Activated naive CD4-positive, alpha-beta T cell treated with anti-CD3 and anti-CD28 coated beads, Interleukin-2, amount 50 U/mL, for 24 hours (primary cell): ENCODE data around the gene CCDC24.
A peak's percentile ranks its signal among the peaks of the same experiment; 100 is the strongest.

Experiments used
- H3K27ac Mint-ChIP-seq: one replicate; pipeline ENCODE4 v1.8.0; 2021; ENCODE audit warnings: mild to moderate bottlenecking, mixed read lengths
- H3K27me3 Mint-ChIP-seq: one replicate; pipeline ENCODE4 v1.8.0; 2021; ENCODE audit warnings: mixed read lengths
- H3K36me3 Mint-ChIP-seq: one replicate; pipeline ENCODE4 v1.8.0; 2021; ENCODE audit warnings: mixed read lengths
- H3K4me1 Mint-ChIP-seq: one replicate; pipeline ENCODE4 v1.8.0; 2021; ENCODE audit warnings: mixed read lengths
- H3K4me3 Mint-ChIP-seq: one replicate; pipeline ENCODE4 v1.8.0; 2021; ENCODE audit warnings: mild to moderate bottlenecking, mixed read lengths
- H3K9me3 Mint-ChIP-seq: one replicate; pipeline ENCODE4 v1.8.0; 2021; ENCODE audit warnings: mixed read lengths

The CCDC24 gene

GRCh38 chr1:43983253-43983899 is 8.0 kb upstream of the CCDC24 start:
- Mint-ChIP-seq H3K4me3 (no peak overlapping the region), H3K36me3 (peaks cover 2% of the 10 kb centered on the region), H3K4me1 (peaks cover 7% of the 10 kb centered on the region), H3K27ac (no peak overlapping the region), H3K27me3 (peaks cover 2% of the 10 kb centered on the region), H3K9me3 (no peaks in the 10 kb centered on the region)

- Mint-ChIP-seq H3K4me3 (no peak overlapping the region), H3K27me3 (peaks cover 1% of the 10 kb centered on the region), H3K9me3 (no peaks in the 10 kb centered on the region), H3K36me3 (no peaks in the 10 kb centered on the region), H3K27ac (no peak overlapping the region), H3K4me1 (peaks cover 2% of the 10 kb centered on the region)
Measured at GRCh38 chr1:43984855-43985254, 6.5 kb upstream of the CCDC24 start.

- no peak overlapping the region for H3K27ac Mint-ChIP-seq
- H3K27me3 Mint-ChIP-seq = no peaks in the 10 kb centered on the region
- no peaks in the 10 kb centered on the region for H3K36me3 Mint-ChIP-seq
- no peaks in the 10 kb centered on the region for H3K9me3 Mint-ChIP-seq
- no peaks in the 10 kb centered on the region for H3K4me1 Mint-ChIP-seq
- H3K4me3 Mint-ChIP-seq = no peak overlapping the region
Measured at GRCh38 chr1:43985984-43986595, 5.3 kb upstream of the CCDC24 start.

GRCh38 chr1:43986712-43987111 is 4.7 kb upstream of the CCDC24 start:
- Mint-ChIP-seq H3K27ac (no peak overlapping the region), H3K27me3 (no peaks in the 10 kb centered on the region), H3K4me1 (no peaks in the 10 kb centered on the region), H3K9me3 (no peaks in the 10 kb centered on the region), H3K36me3 (no peaks in the 10 kb centered on the region), H3K4me3 (no peak overlapping the region)

- no peak overlapping the region for H3K27ac Mint-ChIP-seq
Measured at GRCh38 chr1:43987159-43987902, 4.1 kb upstream of the CCDC24 start.

GRCh38 chr1:43990271-43991199 is 864 bp upstream of the CCDC24 start:
- peak overlapping the region; percentile 88 for H3K4me3 Mint-ChIP-seq
- peaks cover 8% of the 10 kb centered on the region for H3K4me1 Mint-ChIP-seq
- H3K9me3 Mint-ChIP-seq = no peaks in the 10 kb centered on the region
- no peak overlapping the region for H3K27ac Mint-ChIP-seq
- H3K27me3 Mint-ChIP-seq = no peaks in the 10 kb centered on the region
- no peaks in the 10 kb centered on the region for H3K36me3 Mint-ChIP-seq

More at GRCh38 chr1:43987159-43987902, 4.1 kb upstream of the CCDC24 start:
- no peaks in the 10 kb centered on the region for H3K36me3 Mint-ChIP-seq
- H3K4me1 Mint-ChIP-seq = peaks cover 2% of the 10 kb centered on the region
- no peaks in the 10 kb centered on the region for H3K9me3 Mint-ChIP-seq
- no peaks in the 10 kb centered on the region for H3K27me3 Mint-ChIP-seq
- no peak overlapping the region for H3K4me3 Mint-ChIP-seq

- H3K9me3 Mint-ChIP-seq = no peaks in the 10 kb centered on the region
- no peak overlapping the region for H3K27ac Mint-ChIP-seq
- H3K27me3 Mint-ChIP-seq = no peaks in the 10 kb centered on the region
- peak overlapping the region; percentile 88 for H3K4me3 Mint-ChIP-seq
- peaks cover 8% of the 10 kb centered on the region for H3K4me1 Mint-ChIP-seq
- H3K36me3 Mint-ChIP-seq = no peaks in the 10 kb centered on the region
Measured at GRCh38 chr1:43991200-43991475, 261 bp upstream of the CCDC24 start.

- H3K9me3 Mint-ChIP-seq = no peaks in the 10 kb centered on the region
- no peaks in the 10 kb centered on the region for H3K27me3 Mint-ChIP-seq
- H3K4me1 Mint-ChIP-seq = peaks cover 8% of the 10 kb centered on the region
- H3K27ac Mint-ChIP-seq = peak overlapping the region; percentile 11
- H3K4me3 Mint-ChIP-seq = peak overlapping the region; percentile 88
- H3K36me3 Mint-ChIP-seq = no peaks in the 10 kb centered on the region
Measured at GRCh38 chr1:43992232-43992995, 1.0 kb downstream of the CCDC24 start.

GRCh38 chr1:43993206-43993914 is 2.0 kb downstream of the CCDC24 start:
- Mint-ChIP-seq H3K36me3 (no peaks in the 10 kb centered on the region), H3K27me3 (no peaks in the 10 kb centered on the region), H3K9me3 (no peaks in the 10 kb centered on the region), H3K27ac (no peak overlapping the region), H3K4me3 (no peak overlapping the region), H3K4me1 (peaks cover 8% of the 10 kb centered on the region)

GRCh38 chr1:43994071-43994470 is 2.7 kb downstream of the CCDC24 start:
- H3K4me3 Mint-ChIP-seq = no peak overlapping the region
- H3K27ac Mint-ChIP-seq = no peak overlapping the region
- H3K36me3 Mint-ChIP-seq = no peaks in the 10 kb centered on the region
- no peaks in the 10 kb centered on the region for H3K27me3 Mint-ChIP-seq
- H3K4me1 Mint-ChIP-seq = peaks cover 8% of the 10 kb centered on the region
- no peaks in the 10 kb centered on the region for H3K9me3 Mint-ChIP-seq

GRCh38 chr1:43994794-43995790 is 3.7 kb downstream of the CCDC24 start:
- Mint-ChIP-seq H3K27ac (peak overlapping the region; percentile 62), H3K27me3 (no peaks in the 10 kb centered on the region), H3K9me3 (no peaks in the 10 kb centered on the region), H3K36me3 (peaks cover 2% of the 10 kb centered on the region), H3K4me1 (peaks cover 8% of the 10 kb centered on the region), H3K4me3 (no peak overlapping the region)

GRCh38 chr1:43995984-43996732 is 4.8 kb downstream of the CCDC24 start:
- Mint-ChIP-seq H3K36me3 (peaks cover 3% of the 10 kb centered on the region), H3K27me3 (no peaks in the 10 kb centered on the region), H3K4me1 (peaks cover 8% of the 10 kb centered on the region), H3K4me3 (no peak overlapping the region), H3K9me3 (no peaks in the 10 kb centered on the region), H3K27ac (no peak overlapping the region)

- H3K27ac Mint-ChIP-seq = no peak overlapping the region
- peaks cover 8% of the 10 kb centered on the region for H3K4me1 Mint-ChIP-seq
- no peaks in the 10 kb centered on the region for H3K27me3 Mint-ChIP-seq
- no peaks in the 10 kb centered on the region for H3K9me3 Mint-ChIP-seq
- H3K4me3 Mint-ChIP-seq = no peak overlapping the region
- H3K36me3 Mint-ChIP-seq = peaks cover 3% of the 10 kb centered on the region
Measured at GRCh38 chr1:43996733-43997115, 5.3 kb downstream of the CCDC24 start.
